SH-SY5Y (cell line): Measurements from ENCODE around the gene FBXL22.

ENCODE experiments used
- GATA2 ChIP-seq: IDR thresholded peaks from 2 replicates; pipeline ENCODE4 v1.6.1; 2011; ENCODE audit warnings: mild to moderate bottlenecking, low read depth, low read length
- GATA3 ChIP-seq: IDR thresholded peaks from 2 replicates; pipeline ENCODE4 v1.6.1; 2011; ENCODE audit warnings: low read depth, mild to moderate bottlenecking, low read length, moderate library complexity

GRCh38 chr15:63564093-63564492 lies 33.1 kb upstream of the FBXL22 start:
- TF ChIP-seq GATA2 (no peak), GATA3 (no peak)
